K562 (cell line): ENCODE measurements around the gene POC1B. TPM values are rescaled to one million over a fixed set of nuclear protein-coding genes. Genes with fewer than 3 reads are reported as not detected.
A peak's percentile ranks its signal among the peaks of the same experiment; 100 is the strongest.

ENCODE experiments used
- ARNT ChIP-seq, 2 experiments: fragments of 450-650 bp; IDR thresholded peaks; 2 replicates each; pipeline ENCODE4 v1.6.1; 2016; ENCODE audit warnings: mild to moderate bottlenecking in 1 of 2
- CSDE1 ChIP-seq, 2 experiments: fragments of 450-650 bp; IDR thresholded peaks; 2 replicates each; pipeline ENCODE4 v1.6.1; 2016; ENCODE audit warnings: mild to moderate bottlenecking in 1 of 2
- FOXA3 ChIP-seq, 2 experiments: fragments of 450-650 bp in 1 of 2; sonication (generic) in 1 of 2; formaldehyde crosslinking; IDR thresholded peaks in 1 of 2; conservative IDR thresholded peaks in 1 of 2; 2 replicates each; pipeline versions ENCODE4 v1.4.0 to v1.8.0; 2020 to 2022; ENCODE audit warnings: mild to moderate bottlenecking in 2 of 2, missing genetic modification reagents in 1 of 2
- GABPB2 ChIP-seq: fragments of 250-450 bp; sonication (Bioruptor Pico); conservative IDR thresholded peaks from 2 replicates; pipeline ENCODE4 v1.5.1; 2021; ENCODE audit warnings: mild to moderate bottlenecking
- KAT7 ChIP-seq: sonication (generic); formaldehyde crosslinking; IDR thresholded peaks from 2 replicates; pipeline ENCODE4 v1.8.0; 2022; ENCODE audit warnings: missing genetic modification reagents, mild to moderate bottlenecking, borderline replicate concordance
- MCM5 ChIP-seq: fragments of 450-650 bp; IDR thresholded peaks from 2 replicates; pipeline ENCODE4 v1.6.1; 2016; ENCODE audit warnings: low read depth
- MTA3 ChIP-seq: fragments of 450-650 bp; formaldehyde crosslinking; IDR thresholded peaks from 2 replicates; pipeline ENCODE4 v1.6.1; 2017; ENCODE audit warnings: mild to moderate bottlenecking, borderline replicate concordance
- NFIC ChIP-seq: fragments of 450-650 bp; IDR thresholded peaks from 2 replicates; pipeline ENCODE4 v1.6.1; 2017; ENCODE audit warnings: mild to moderate bottlenecking, inconsistent platforms
- NUFIP1 ChIP-seq: fragments of 450-650 bp; IDR thresholded peaks from 2 replicates; pipeline ENCODE4 v1.6.1; 2018; ENCODE audit not compliant: partially characterized antibody
- PHB2 ChIP-seq: fragments of 450-650 bp; IDR thresholded peaks from 2 replicates; pipeline ENCODE4 v1.6.1; 2017; ENCODE audit warnings: low read depth
- POLR2G ChIP-seq: fragments of 200-400 bp; formaldehyde crosslinking; IDR thresholded peaks from 2 replicates; pipeline ENCODE4 v1.6.1; 2017; ENCODE audit warnings: low read depth, mild to moderate bottlenecking, antibody characterized with exemption, low read length, moderate library complexity
- STAG1 ChIP-seq: sonication (generic); formaldehyde crosslinking; IDR thresholded peaks from 2 replicates; pipeline ENCODE4 v1.5.0; 2020; ENCODE audit warnings: missing genetic modification reagents, borderline replicate concordance
- TAF1 ChIP-seq: IDR thresholded peaks from 2 replicates; pipeline ENCODE4 v1.6.1; 2011; ENCODE audit warnings: mild to moderate bottlenecking, low read length, moderate library complexity; ENCODE audit not compliant: insufficient read depth, control insufficient read depth, severe bottlenecking; ENCODE audit errors: extremely low read depth
- TARDBP ChIP-seq: fragments of 450-650 bp; IDR thresholded peaks from 2 replicates; pipeline ENCODE4 v1.6.1; 2016
- TEAD4 ChIP-seq, 2 experiments: sonication (generic) in 1 of 2; formaldehyde crosslinking in 1 of 2; IDR thresholded peaks; 2 replicates each; pipeline versions ENCODE4 v1.6.1 to v1.8.0; 2012 to 2022; ENCODE audit warnings: borderline replicate concordance in 1 of 2, inconsistent platforms in 1 of 2, low read length in 1 of 2, mild to moderate bottlenecking in 1 of 2, missing genetic modification reagents in 1 of 2
- TRIM24 ChIP-seq, 2 experiments: fragments of 450-650 bp; IDR thresholded peaks; 2 replicates each; pipeline ENCODE4 v1.6.1; 2016
- TRIM28 ChIP-seq: fragments of 450-650 bp; IDR thresholded peaks from 2 replicates; pipeline ENCODE4 v1.6.1; 2017
- ZNF384 ChIP-seq: IDR thresholded peaks from 2 replicates; pipeline ENCODE4 v1.6.1; 2012; ENCODE audit warnings: low read depth, low read length, improper control_type of control experiment
- polyA plus RNA-seq, 8 experiments: library from polyadenylated mRNA; depleted of rRNA in 4 of 8; stranded (reverse) in 5 of 8; unstranded in 3 of 8; fragments of >200 nt; fragmentation: Nextera tagmentation in 2 of 8; fragmentation: Illumina TruSeq in 1 of 8; extraction: Ambion mirVana in 2 of 8; extraction: Trizol in 1 of 8; gene quantifications; 2 replicates each; pipeline versions ENCODE4 v1.2.1 to v1.2.3, GENCODE V29; 2011 to 2014; ENCODE audit warnings: inconsistent platforms in 1 of 8, missing spikeins in 1 of 8
- total RNA-seq, 7 experiments: library from RNA; depleted of rRNA in 6 of 7; stranded (reverse); fragments of >200 nt in 6 of 7; fragmentation: Illumina TruSeq in 2 of 7; extraction: Trizol in 2 of 7; gene quantifications; 2 replicates each; pipeline versions ENCODE4 v1.2.1 to v1.2.3, GENCODE V29; 2011 to 2021; ENCODE audit warnings: low replicate concordance in 1 of 7
- TF ChIP-seq, protein P1 (sequence below), 2 experiments: fragments of 200-800 bp in 1 of 2; sonication (Bioruptor generic) in 1 of 2; sonication (generic) in 1 of 2; formaldehyde crosslinking in 1 of 2; IDR thresholded peaks in 1 of 2; conservative IDR thresholded peaks in 1 of 2; 2 replicates each; pipeline versions ENCODE4 v1.5.0 to v1.6.1; 2016 to 2020; ENCODE audit warnings: missing compliant biosample characterization in 1 of 2, missing genetic modification characterization in 1 of 2, missing genetic modification reagents in 1 of 2
- TF ChIP-seq, protein P2 (sequence below): fragments of 450-650 bp; formaldehyde crosslinking; IDR thresholded peaks from 2 replicates; pipeline ENCODE4 v1.4.0; 2022; ENCODE audit warnings: missing genetic modification characterization
- TF ChIP-seq, protein P3 (sequence below): fragments of 450-650 bp; IDR thresholded peaks from 2 replicates; pipeline ENCODE4 v1.6.1; 2016; ENCODE audit warnings: borderline replicate concordance

Gene POC1B
- total and polyA plus RNA-seq, 9 of the 15 experiments (the other 6 are each of a cell fraction or from before 2014, with no cell fraction given): 4.5 to 16.1 (median 10.4) TPM

DNA sequence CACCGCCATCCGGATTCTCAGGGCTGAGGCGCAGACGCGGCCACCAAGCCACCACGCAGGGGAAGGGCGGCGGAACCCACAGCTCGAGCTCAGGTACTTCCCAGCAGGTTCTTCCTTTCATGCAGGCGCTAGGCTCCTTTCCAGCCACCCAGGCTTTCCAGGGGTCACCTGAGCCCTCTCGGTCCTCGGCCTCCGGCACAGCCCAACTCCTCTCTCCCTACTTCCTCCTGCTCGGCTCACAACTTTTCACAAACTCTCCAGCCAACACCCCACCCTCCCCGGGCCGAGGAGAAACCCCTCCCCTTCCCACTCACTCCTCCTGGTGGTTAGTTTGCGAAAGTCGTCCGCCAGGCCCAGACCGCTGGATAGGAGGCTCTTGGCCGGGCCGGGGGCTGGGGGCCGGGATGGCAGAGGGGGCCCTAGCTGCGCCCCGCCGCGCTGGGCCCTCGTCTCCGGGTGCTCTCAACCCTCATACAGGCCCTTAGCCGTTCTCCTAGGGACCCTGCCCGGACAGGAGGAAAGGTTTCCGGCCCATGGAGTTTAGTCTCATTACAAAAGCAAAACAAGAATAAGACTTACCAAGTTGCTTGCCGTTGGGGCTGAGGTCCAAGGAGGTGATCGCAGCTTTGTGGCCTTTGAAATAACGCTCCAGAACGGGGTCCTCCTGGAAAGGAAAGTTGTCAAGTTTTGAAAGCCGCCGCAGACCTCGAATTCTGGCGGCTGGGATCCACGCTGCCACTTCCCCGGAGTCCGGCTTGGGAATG lies 1.1 kb downstream of the POC1B start, which contains the start of gene GALNT4 (continued):
- TF ChIP-seq TEAD4 (IDR thresholded peaks at IDR 0.05; ENCODE audit: low read length): no peak
- TF ChIP-seq TEAD4 (CRISPR knock-in tag; IDR thresholded peaks at IDR 0.05; ENCODE audit: borderline replicate concordance): no peak
- no peak for TF ChIP-seq GABPB2 (CRISPR knock-in tag)
- TF ChIP-seq NFIC: peak; percentile 24; the same call in 1 of the 2 replicates
- TF ChIP-seq, protein P1, sequence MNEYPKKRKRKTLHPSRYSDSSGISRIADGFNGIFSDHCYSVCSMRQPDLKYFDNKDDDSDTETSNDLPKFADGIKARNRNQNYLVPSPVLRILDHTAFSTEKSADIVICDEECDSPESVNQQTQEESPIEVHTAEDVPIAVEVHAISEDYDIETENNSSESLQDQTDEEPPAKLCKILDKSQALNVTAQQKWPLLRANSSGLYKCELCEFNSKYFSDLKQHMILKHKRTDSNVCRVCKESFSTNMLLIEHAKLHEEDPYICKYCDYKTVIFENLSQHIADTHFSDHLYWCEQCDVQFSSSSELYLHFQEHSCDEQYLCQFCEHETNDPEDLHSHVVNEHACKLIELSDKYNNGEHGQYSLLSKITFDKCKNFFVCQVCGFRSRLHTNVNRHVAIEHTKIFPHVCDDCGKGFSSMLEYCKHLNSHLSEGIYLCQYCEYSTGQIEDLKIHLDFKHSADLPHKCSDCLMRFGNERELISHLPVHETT (CRISPR knock-in tag; conservative IDR thresholded peaks at IDR 0.05 in 1 of 2, IDR thresholded peaks at IDR 0.05 in 1 of 2): no peak
- no peak for TF ChIP-seq NUFIP1
- peak; percentile 87 for TF ChIP-seq POLR2G
- no peak for TF ChIP-seq PHB2
- TF ChIP-seq TRIM28: no peak
- TF ChIP-seq TAF1: peak; percentile 73
- TF ChIP-seq FOXA3 (CRISPR knock-in tag; conservative IDR thresholded peaks at IDR 0.05 in 1 of 2, IDR thresholded peaks at IDR 0.05 in 1 of 2): no peak
- TF ChIP-seq, protein P2, sequence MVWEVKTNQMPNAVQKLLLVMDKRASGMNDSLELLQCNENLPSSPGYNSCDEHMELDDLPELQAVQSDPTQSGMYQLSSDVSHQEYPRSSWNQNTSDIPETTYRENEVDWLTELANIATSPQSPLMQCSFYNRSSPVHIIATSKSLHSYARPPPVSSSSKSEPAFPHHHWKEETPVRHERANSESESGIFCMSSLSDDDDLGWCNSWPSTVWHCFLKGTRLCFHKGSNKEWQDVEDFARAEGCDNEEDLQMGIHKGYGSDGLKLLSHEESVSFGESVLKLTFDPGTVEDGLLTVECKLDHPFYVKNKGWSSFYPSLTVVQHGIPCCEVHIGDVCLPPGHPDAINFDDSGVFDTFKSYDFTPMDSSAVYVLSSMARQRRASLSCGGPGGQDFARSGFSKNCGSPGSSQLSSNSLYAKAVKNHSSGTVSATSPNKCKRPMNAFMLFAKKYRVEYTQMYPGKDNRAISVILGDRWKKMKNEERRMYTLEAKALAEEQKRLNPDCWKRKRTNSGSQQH (CRISPR knock-in tag): no peak
- TF ChIP-seq TRIM24 (IDR thresholded peaks at IDR 0.05): no peak
- TF ChIP-seq ZNF384: no peak
- TF ChIP-seq STAG1: no peak
- TF ChIP-seq TARDBP: no peak
- peak; percentile 58; the same call in 1 of the 2 replicates for TF ChIP-seq KAT7
- no peak for TF ChIP-seq CSDE1 (IDR thresholded peaks at IDR 0.05)
- no peak for TF ChIP-seq MCM5
- TF ChIP-seq, protein P3, sequence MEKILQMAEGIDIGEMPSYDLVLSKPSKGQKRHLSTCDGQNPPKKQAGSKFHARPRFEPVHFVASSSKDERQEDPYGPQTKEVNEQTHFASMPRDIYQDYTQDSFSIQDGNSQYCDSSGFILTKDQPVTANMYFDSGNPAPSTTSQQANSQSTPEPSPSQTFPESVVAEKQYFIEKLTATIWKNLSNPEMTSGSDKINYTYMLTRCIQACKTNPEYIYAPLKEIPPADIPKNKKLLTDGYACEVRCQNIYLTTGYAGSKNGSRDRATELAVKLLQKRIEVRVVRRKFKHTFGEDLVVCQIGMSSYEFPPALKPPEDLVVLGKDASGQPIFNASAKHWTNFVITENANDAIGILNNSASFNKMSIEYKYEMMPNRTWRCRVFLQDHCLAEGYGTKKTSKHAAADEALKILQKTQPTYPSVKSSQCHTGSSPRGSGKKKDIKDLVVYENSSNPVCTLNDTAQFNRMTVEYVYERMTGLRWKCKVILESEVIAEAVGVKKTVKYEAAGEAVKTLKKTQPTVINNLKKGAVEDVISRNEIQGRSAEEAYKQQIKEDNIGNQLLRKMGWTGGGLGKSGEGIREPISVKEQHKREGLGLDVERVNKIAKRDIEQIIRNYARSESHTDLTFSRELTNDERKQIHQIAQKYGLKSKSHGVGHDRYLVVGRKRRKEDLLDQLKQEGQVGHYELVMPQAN: peak; percentile 19; the same call in 1 of the 2 replicates
- no peak for TF ChIP-seq ARNT (IDR thresholded peaks at IDR 0.05)
- no peak for TF ChIP-seq MTA3
